Fibroblast of lung (primary cell): Measurements from ENCODE around the gene RNASE8.

ENCODE experiments used
- CTCF ChIP-seq, 2 donors: IDR thresholded peaks in 1 of 2; conservative IDR thresholded peaks in 1 of 2; 1 replicate in 1 of 2; 2 replicates in 1 of 2; pipeline ENCODE4 v1.5.1; 2011 to 2012; ENCODE audit warnings: low read length in 2 of 2, control low read depth in 1 of 2, inconsistent platforms in 1 of 2, low read depth in 1 of 2, mild to moderate bottlenecking in 1 of 2
- EZH2 ChIP-seq: IDR thresholded peaks from 2 replicates; pipeline ENCODE4 v1.5.1; 2012; ENCODE audit warnings: low read length, control low read depth, mild to moderate bottlenecking; ENCODE audit errors: missing control alignments

- TF ChIP-seq CTCF (conservative IDR thresholded peaks at IDR 0.05 in 1 of 2, IDR thresholded peaks at IDR 0.05 in 1 of 2; ENCODE audit: low read depth in 1 of 2, low read length in 2 of 2) = no peak
- TF ChIP-seq EZH2 = no peak
These were observed 5.9 kb downstream of the RNASE8 start for GRCh38 chr14:21063479-21063878.
